HEK293T (cell line): ENCODE data around the gene BMP2K.

Source experiments
- ARNT ChIP-seq: fragments of 450-650 bp; IDR thresholded peaks from 2 replicates; pipeline ENCODE4 v1.6.1; 2017; ENCODE audit warnings: mild to moderate bottlenecking
- BHLHE40 ChIP-seq: fragments of 450-650 bp; IDR thresholded peaks from 2 replicates; pipeline ENCODE4 v1.6.1; 2016; ENCODE audit warnings: mild to moderate bottlenecking, moderate library complexity, borderline replicate concordance
- CTBP1 ChIP-seq: fragments of 450-650 bp; IDR thresholded peaks from 2 replicates; pipeline ENCODE4 v1.6.1; 2016; ENCODE audit warnings: borderline replicate concordance
- ELF4 ChIP-seq: fragments of 450-650 bp; IDR thresholded peaks from 2 replicates; pipeline ENCODE4 v1.6.1; 2017; ENCODE audit warnings: antibody characterized with exemption
- FOXK2 ChIP-seq: fragments of 450-650 bp; IDR thresholded peaks from 2 replicates; pipeline ENCODE4 v1.6.1; 2016; ENCODE audit warnings: mild to moderate bottlenecking
- FOXM1 ChIP-seq: fragments of 450-650 bp; IDR thresholded peaks from 2 replicates; pipeline ENCODE4 v1.6.1; 2017; ENCODE audit warnings: mild to moderate bottlenecking, borderline replicate concordance
- HDGF ChIP-seq: fragments of 450-650 bp; IDR thresholded peaks from 2 replicates; pipeline ENCODE4 v1.6.1; 2017; ENCODE audit warnings: antibody characterized with exemption, borderline replicate concordance
- NFRKB ChIP-seq: fragments of 450-650 bp; IDR thresholded peaks from 2 replicates; pipeline ENCODE4 v1.6.1; 2016; ENCODE audit warnings: mild to moderate bottlenecking, moderate library complexity
- SP1 ChIP-seq: fragments of 450-650 bp; IDR thresholded peaks from 2 replicates; pipeline ENCODE4 v1.6.1; 2017
- TARDBP ChIP-seq: fragments of 450-650 bp; IDR thresholded peaks from 2 replicates; pipeline ENCODE4 v1.6.1; 2016
- ZNF384 ChIP-seq: fragments of 450-650 bp; IDR thresholded peaks from 2 replicates; pipeline ENCODE4 v1.6.1; 2016

DNA sequence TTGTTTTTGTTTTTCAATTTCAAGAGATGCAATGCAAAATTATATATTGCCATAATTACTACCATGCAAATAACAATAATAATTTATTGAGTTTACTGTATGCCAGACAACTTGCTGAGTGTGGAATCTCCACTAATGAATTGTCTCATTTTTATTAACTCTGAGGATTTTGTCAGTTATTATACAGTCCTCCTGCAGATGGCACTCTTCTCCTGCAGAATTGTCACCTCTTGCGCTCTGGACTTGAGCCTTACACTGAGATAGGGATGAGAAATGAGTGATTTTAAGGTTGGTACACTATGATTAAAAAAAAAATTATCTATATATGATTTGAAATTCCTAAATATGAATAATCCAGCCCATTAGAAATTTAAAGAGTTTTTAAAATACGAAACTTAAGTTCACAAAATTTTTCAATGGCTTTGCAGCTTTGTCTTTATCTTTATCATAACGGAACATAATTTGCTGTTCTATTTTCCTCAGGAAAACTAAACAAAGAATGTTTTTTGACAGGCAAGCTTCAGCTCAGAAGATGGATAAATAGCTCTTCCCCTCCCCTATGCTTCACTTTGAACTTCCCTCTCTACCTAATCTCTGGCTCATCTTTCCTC is 175.8 kb downstream of the BMP2K start:
- no peak for TF ChIP-seq HDGF
- TF ChIP-seq ELF4: no peak
- TF ChIP-seq BHLHE40: no peak
- no peak for TF ChIP-seq ZNF384
- TF ChIP-seq SP1: no peak
- no peak for TF ChIP-seq TARDBP
- TF ChIP-seq FOXM1: no peak
- no peak for TF ChIP-seq NFRKB
- no peak for TF ChIP-seq ARNT
- no peak for TF ChIP-seq CTBP1
- TF ChIP-seq FOXK2: no peak
